ENCODE results near the gene GSC2.

GRCh38 chr22:19113429-19113828 is 36.7 kb downstream of the GSC2 start:
- no peak for TF ChIP-seq POLR2AphosphoS5 (IDR thresholded peaks at IDR 0.05; ENCODE audit: borderline replicate concordance, low read depth, low read length)
- TF ChIP-seq EZH2 (IDR thresholded peaks at IDR 0.05), result no peak
